ENCODE results near the gene HRK.

GRCh38 chr12:116906285-116906684, 25.0 kb upstream of the HRK start:
- TF ChIP-seq POLR2A (IDR thresholded peaks at IDR 0.05; ENCODE audit: low read depth, low read length) = no peak
- TF ChIP-seq TAF1 (IDR thresholded peaks at IDR 0.05; ENCODE audit: borderline replicate concordance, low read depth, low read length) = no peak
